Sigmoid colon (tissue), 7 donors: ENCODE results near the gene CYP4F3. TPM values are rescaled to one million over a fixed set of nuclear protein-coding genes. Genes with fewer than 3 reads are reported as not detected.
"Not testable (repeated sequence)": the region's sequence is repeated elsewhere in the genome, so short reads cannot be mapped to it uniquely, and the experiment has no call there.

Source experiments
- DNase-seq: peaks from one replicate; pipeline ENCODE4 v3.0.0-alpha.2; 2019
- H3K27ac ChIP-seq, 4 donors: fragments of 200-600 bp; sonication (generic); one replicate each; pipeline ENCODE4 v1.5.1; 2016 to 2019; ENCODE audit warnings: mild to moderate bottlenecking in 1 of 4
- H3K27me3 ChIP-seq, 3 donors: fragments of 200-600 bp; sonication (generic); one replicate each; pipeline ENCODE4 v1.5.1; 2019; ENCODE audit warnings: mild to moderate bottlenecking in 1 of 3
- H3K36me3 ChIP-seq, 4 donors: fragments of 200-600 bp; sonication (generic); one replicate each; pipeline ENCODE4 v1.5.1; 2016 to 2019
- H3K4me1 ChIP-seq, 4 donors: fragments of 200-600 bp; sonication (generic); one replicate each; pipeline ENCODE4 v1.5.1; 2017 to 2019
- H3K4me3 ChIP-seq, 4 donors: fragments of 200-600 bp; sonication (generic); one replicate each; pipeline ENCODE4 v1.5.1; 2017 to 2019; ENCODE audit warnings: mild to moderate bottlenecking in 2 of 4, moderate library complexity in 1 of 4
- H3K9me3 ChIP-seq, 4 donors: fragments of 200-600 bp in 3 of 4; sonication (generic) in 3 of 4; one replicate each; pipeline versions ENCODE4 v1.5.1 to v1.6.1; 2013 to 2019
- CTCF ChIP-seq, 4 experiments: fragments of 450-650 bp in 3 of 4; fragments of 200-600 bp in 1 of 4; IDR thresholded peaks; one replicate each; pipeline ENCODE4 v1.5.1; 2016 to 2019; ENCODE audit warnings: antibody characterized with exemption in 4 of 4, mild to moderate bottlenecking in 3 of 4, moderate library complexity in 2 of 4
- EP300 ChIP-seq, 4 donors: sonication (generic); formaldehyde crosslinking; IDR thresholded peaks; one replicate each; pipeline ENCODE4 v1.6.1; 2017; ENCODE audit warnings: antibody characterized with exemption in 4 of 4
- POLR2A ChIP-seq, 2 donors: fragments of 450-650 bp; IDR thresholded peaks; one replicate each; pipeline ENCODE4 v1.6.1; 2016; ENCODE audit warnings: antibody characterized with exemption in 2 of 2, mild to moderate bottlenecking in 2 of 2, moderate library complexity in 2 of 2
- POLR2AphosphoS5 ChIP-seq, 4 donors: sonication (generic); formaldehyde crosslinking; IDR thresholded peaks; one replicate each; pipeline ENCODE4 v1.6.1; 2017; ENCODE audit warnings: antibody characterized with exemption in 4 of 4
- WGBS, 2 donors: extraction: QIAGEN DNeasy Blood & Tissue Kit; methylation state at CpG; one replicate each; pipeline ENCODE4 v1.1.7; 2013; 5-methylcytosine and 5-hydroxymethylcytosine counted together
- intact Hi-C: fragments of 100-400 bp; cut with DNase I; formaldehyde crosslinking; loops from one replicate; pipeline ENCODE4 v1.15.1; 2023
- polyA plus RNA-seq, 3 donors: library from polyadenylated mRNA; stranded (reverse); fragments of 200-250 nt; gene quantifications; one replicate each; pipeline ENCODE4 v1.2.3, GENCODE V29; 2013
- total RNA-seq, 4 donors: library from RNA; depleted of rRNA; stranded (reverse); fragments of >200 nt; gene quantifications; one replicate each; pipeline ENCODE4 v1.1.0, GENCODE V29; 2016
- donor health status: healthy with polysubstance abuse.
- donor health status: Bipolar disorder and iron deficiency.
- donor health status: healthy.

CYP4F3 gene
- total RNA-seq (not detected), polyA plus RNA-seq (1 to 10 TPM in 1 of 3 donors, under 1 TPM in 2; under 0.01 to 2.4 (median 0.46) TPM)

- 14 to 49% methylated on average over 6 of the region's 6 CpGs for WGBS, 2 donors
- DNase-seq = no peak
- intact Hi-C loops = no loop called here
- no peak within 1 kb of the TSS for H3K27ac ChIP-seq
- peaks cover 0 to 5% (median 0%) of the 10 kb centered on the region in 3 donors for H3K27me3 ChIP-seq
- TF ChIP-seq EP300 (IDR thresholded peaks at IDR 0.05) (no peak), POLR2A (IDR thresholded peaks at IDR 0.05) (no peak), CTCF (IDR thresholded peaks at IDR 0.05) (no peak), POLR2AphosphoS5 (IDR thresholded peaks at IDR 0.05) (no peak)
- no peaks in the 10 kb centered on the region for H3K36me3 ChIP-seq
- no peaks in the 10 kb centered on the region for H3K4me1 ChIP-seq
- no peaks in the 10 kb centered on the region for H3K9me3 ChIP-seq
- no peak within 1 kb of the TSS for H3K4me3 ChIP-seq
Measured at GRCh38 chr19:15640294-15640903, at the start of gene CYP4F3. TSS of gene CYP4F3 (plus strand) at chr19:15640897. CDS start at chr19:15641416, 519 bp downstream.

- DNase-seq = no peak
- TF ChIP-seq CTCF (IDR thresholded peaks at IDR 0.05) (no peak), EP300 (IDR thresholded peaks at IDR 0.05) (no peak), POLR2AphosphoS5 (IDR thresholded peaks at IDR 0.05) (no peak), POLR2A (IDR thresholded peaks at IDR 0.05) (no peak)
- Histone ChIP-seq H3K27me3 (peaks cover 0 to 7% (median 0%) of the 10 kb centered on the region in 3 donors), H3K9me3 (no peaks in the 10 kb centered on the region), H3K4me1 (no peaks in the 10 kb centered on the region), H3K36me3 (no peaks in the 10 kb centered on the region), H3K27ac (no peak overlapping the region), H3K4me3 (no peak overlapping the region)
- 70 to 80% methylated on average over 4 of the region's 4 CpGs for WGBS, 2 donors
- intact Hi-C loops = no loop called here
Measured at GRCh38 chr19:15591796-15592195, 48.9 kb upstream of the CYP4F3 start.

- H3K4me3 ChIP-seq, H3K27me3 ChIP-seq, DNase-seq, H3K4me1 ChIP-seq, H3K27ac ChIP-seq, H3K9me3 ChIP-seq, intact Hi-C loops, H3K36me3 ChIP-seq: not testable (repeated sequence)
- 32 to 42% methylated on average over 5 of the region's 5 CpGs for WGBS, 2 donors
Measured at GRCh38 chr19:15592506-15592905, 48.2 kb upstream of the CYP4F3 start.

- H3K27me3 ChIP-seq, H3K9me3 ChIP-seq, H3K36me3 ChIP-seq, H3K4me3 ChIP-seq, H3K4me1 ChIP-seq, DNase-seq, H3K27ac ChIP-seq, intact Hi-C loops: not testable (repeated sequence)
- WGBS, 2 donors = 68 to 79% methylated on average over 4 of the region's 4 CpGs
Measured at GRCh38 chr19:15593766-15594165, 46.9 kb upstream of the CYP4F3 start.

- Histone ChIP-seq H3K36me3 (no peaks in the 10 kb centered on the region), H3K27me3 (peaks cover 0 to 7% (median 0%) of the 10 kb centered on the region in 3 donors), H3K4me1 (no peaks in the 10 kb centered on the region), H3K9me3 (no peaks in the 10 kb centered on the region), H3K4me3 (no peak overlapping the region), H3K27ac (no peak overlapping the region)
- intact Hi-C loops = no loop called here
- TF ChIP-seq POLR2AphosphoS5 (IDR thresholded peaks at IDR 0.05) = no peak
- no peak for TF ChIP-seq CTCF (IDR thresholded peaks at IDR 0.05)
- TF ChIP-seq POLR2A (IDR thresholded peaks at IDR 0.05) = no peak
- no peak for TF ChIP-seq EP300 (IDR thresholded peaks at IDR 0.05)
- DNase-seq = no peak
- 17 to 23% methylated on average over 6 of the region's 6 CpGs for WGBS, 2 donors
Measured at GRCh38 chr19:15595069-15595468, 45.6 kb upstream of the CYP4F3 start.

- H3K27ac ChIP-seq, H3K4me1 ChIP-seq, H3K36me3 ChIP-seq, H3K4me3 ChIP-seq, H3K9me3 ChIP-seq, H3K27me3 ChIP-seq, DNase-seq, intact Hi-C loops: not testable (repeated sequence)
- 88 to 92% methylated on average over 27 of the region's 27 CpGs for WGBS, 2 donors
Measured at GRCh38 chr19:15607978-15608925, 32.4 kb upstream of the CYP4F3 start.
